Measurements from ENCODE around the gene ADORA2B.

The ADORA2B gene

GRCh38 chr17:15952048-15952532, 7.2 kb downstream of the ADORA2B start:
- Histone ChIP-seq H3K9me3 (ENCODE audit: control insufficient read depth, low read length) (no peaks in the 10 kb centered on the region), H3K4me2 (ENCODE audit: low read length) (no peak overlapping the region), H3K27ac (no peak overlapping the region), H3K4me3 (ENCODE audit: low read depth, low read length) (no peak overlapping the region), H2AFZ (no peak overlapping the region), H3K27me3 (ENCODE audit: control insufficient read depth, insufficient read depth, low read length) (no peaks in the 10 kb centered on the region), H3K36me3 (ENCODE audit: control insufficient read depth, insufficient read depth, low read length) (no peaks in the 10 kb centered on the region), H3K4me1 (no peaks in the 10 kb centered on the region), H3K79me2 (no peaks in the 10 kb centered on the region), H3K9ac (no peak overlapping the region)
- TF ChIP-seq CTCF (IDR thresholded peaks at IDR 0.05), result no peak

DNA sequence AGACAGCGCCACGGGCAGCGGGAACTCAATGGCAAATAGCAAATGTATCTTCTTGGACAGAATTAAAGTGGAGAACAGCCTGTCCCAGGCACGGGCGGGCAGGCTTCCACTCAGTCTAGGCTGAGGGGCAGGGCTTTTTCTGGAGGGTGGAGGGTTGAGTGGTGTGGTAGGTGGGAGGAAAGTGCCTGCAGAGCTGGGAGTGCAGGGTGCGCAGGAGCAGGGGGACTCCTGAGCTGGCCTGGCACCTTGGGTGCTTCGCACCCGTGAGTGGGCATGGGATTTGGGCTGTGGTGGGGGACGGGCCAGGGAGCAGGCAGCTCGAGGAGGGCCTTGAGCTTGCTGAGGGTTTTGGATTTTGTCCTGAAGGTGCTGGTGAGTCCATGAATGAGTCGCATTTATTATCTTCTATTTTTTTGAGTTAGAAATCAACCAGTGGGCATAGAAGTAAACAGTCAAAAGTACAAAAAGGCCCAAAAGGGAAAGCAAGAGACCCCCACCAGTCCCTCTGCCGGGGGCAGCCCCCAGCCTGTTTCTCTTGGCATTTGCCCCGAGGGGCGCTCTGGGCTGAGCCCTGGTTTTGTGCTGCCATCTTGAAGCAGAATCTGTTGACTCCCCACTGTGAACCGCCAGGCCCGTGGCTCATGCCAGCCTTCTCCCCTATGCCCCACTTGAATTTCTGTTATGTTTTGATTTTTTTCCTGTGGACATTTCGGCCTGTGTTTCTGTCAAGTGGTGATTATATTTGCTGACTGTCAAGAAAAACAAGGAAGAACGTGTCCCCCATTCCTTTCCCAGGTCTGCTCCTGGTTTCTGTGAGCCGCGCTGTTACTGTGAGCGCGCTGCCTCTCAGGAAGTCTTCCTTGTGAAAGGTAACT, 8.2 kb downstream of the ADORA2B start:
- no peak for TF ChIP-seq CTCF (IDR thresholded peaks at IDR 0.05)
- Histone ChIP-seq H3K9ac (no peak overlapping the region), H3K36me3 (ENCODE audit: control insufficient read depth, insufficient read depth, low read length) (no peaks in the 10 kb centered on the region), H3K4me3 (ENCODE audit: low read depth, low read length) (no peak overlapping the region), H3K9me3 (ENCODE audit: control insufficient read depth, low read length) (no peaks in the 10 kb centered on the region), H3K4me1 (no peaks in the 10 kb centered on the region), H3K79me2 (no peaks in the 10 kb centered on the region), H2AFZ (no peak overlapping the region), H3K27me3 (ENCODE audit: control insufficient read depth, insufficient read depth, low read length) (no peaks in the 10 kb centered on the region), H3K4me2 (ENCODE audit: low read length) (no peak overlapping the region), H3K27ac (no peak overlapping the region)

GRCh38 chr17:15954222-15954621, 9.3 kb downstream of the ADORA2B start:
- H3K27ac ChIP-seq, result no peak overlapping the region
- H2AFZ ChIP-seq, result no peak overlapping the region
- H3K79me2 ChIP-seq, result no peaks in the 10 kb centered on the region
- TF ChIP-seq CTCF (IDR thresholded peaks at IDR 0.05), result no peak
- H3K27me3 ChIP-seq (ENCODE audit: control insufficient read depth, insufficient read depth, low read length), result no peaks in the 10 kb centered on the region
- H3K36me3 ChIP-seq (ENCODE audit: control insufficient read depth, insufficient read depth, low read length), result no peaks in the 10 kb centered on the region
- no peaks in the 10 kb centered on the region for H3K4me1 ChIP-seq
- no peak overlapping the region for H3K4me2 ChIP-seq (ENCODE audit: low read length)
- H3K4me3 ChIP-seq (ENCODE audit: low read depth, low read length), result no peak overlapping the region
- no peaks in the 10 kb centered on the region for H3K9me3 ChIP-seq (ENCODE audit: control insufficient read depth, low read length)
- no peak overlapping the region for H3K9ac ChIP-seq

- H3K79me2 ChIP-seq, result no peaks in the 10 kb centered on the region
- no peaks in the 10 kb centered on the region for H3K36me3 ChIP-seq (ENCODE audit: control insufficient read depth, insufficient read depth, low read length)
- no peak overlapping the region for H3K27ac ChIP-seq
- no peaks in the 10 kb centered on the region for H3K4me1 ChIP-seq
- no peak overlapping the region for H3K9ac ChIP-seq
- TF ChIP-seq CTCF (IDR thresholded peaks at IDR 0.05), result no peak
- H3K4me3 ChIP-seq (ENCODE audit: low read depth, low read length), result no peak overlapping the region
- H3K27me3 ChIP-seq (ENCODE audit: control insufficient read depth, insufficient read depth, low read length), result no peaks in the 10 kb centered on the region
- no peaks in the 10 kb centered on the region for H3K9me3 ChIP-seq (ENCODE audit: control insufficient read depth, low read length)
- no peak overlapping the region for H2AFZ ChIP-seq
- H3K4me2 ChIP-seq (ENCODE audit: low read length), result no peak overlapping the region
These were observed 11.0 kb downstream of the ADORA2B start for GRCh38 chr17:15955793-15956541.
